Activated CD4-positive, alpha-beta T cell treated with anti-CD3 and anti-CD28 coated beads, Interleukin-2, amount 50 U/mL, for 48 hours (primary cell): ENCODE results near the gene HASPIN.
"Not testable (repeated sequence)": the region's sequence is repeated elsewhere in the genome, so short reads cannot be mapped to it uniquely, and the experiment has no call there.

Source experiments
- DNase-seq, 2 experiments: peaks; one replicate each; pipeline ENCODE4 v3.0.0-alpha.2; 2020

HASPIN gene

DNA sequence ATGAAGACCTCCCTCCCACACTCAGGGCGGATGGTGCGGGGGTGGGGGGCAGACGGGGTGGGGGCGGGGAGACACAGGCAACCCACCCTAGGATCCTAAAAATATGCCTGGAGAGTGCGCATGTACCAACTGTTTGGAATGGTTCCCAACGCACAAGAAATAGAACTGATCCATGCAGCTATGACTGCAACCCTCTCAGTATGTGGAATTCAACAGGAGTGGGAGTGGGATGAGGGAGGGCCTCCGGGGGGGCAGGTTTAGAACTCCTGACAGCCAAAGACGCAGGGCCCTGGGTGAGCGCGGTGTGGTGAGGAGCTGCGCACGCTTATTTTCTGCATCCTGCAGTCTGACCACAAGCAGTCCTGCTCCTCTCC, 26.6 kb upstream of the HASPIN start:
- DNase-seq, result no peak

DNA sequence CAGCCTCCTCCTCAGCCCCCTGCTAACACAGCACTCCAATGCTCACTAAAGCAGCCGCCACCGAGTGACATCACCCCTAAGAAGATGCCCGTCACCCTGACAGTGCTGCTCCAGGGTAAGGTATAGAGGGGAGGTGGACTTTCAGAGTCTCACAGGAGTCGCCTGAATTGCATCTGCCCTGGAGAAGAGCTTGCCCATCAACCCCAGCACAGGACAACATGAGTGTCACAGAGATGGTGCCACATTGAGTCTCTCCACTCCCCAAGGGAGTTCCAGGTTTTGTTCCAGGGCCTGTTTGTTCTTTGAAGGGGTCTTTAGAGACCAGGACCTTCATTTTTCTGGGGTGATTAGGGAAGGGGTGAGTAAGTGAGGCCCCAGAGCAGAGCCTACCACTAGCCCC, 25.6 kb upstream of the HASPIN start:
- DNase-seq, result no peak

DNA sequence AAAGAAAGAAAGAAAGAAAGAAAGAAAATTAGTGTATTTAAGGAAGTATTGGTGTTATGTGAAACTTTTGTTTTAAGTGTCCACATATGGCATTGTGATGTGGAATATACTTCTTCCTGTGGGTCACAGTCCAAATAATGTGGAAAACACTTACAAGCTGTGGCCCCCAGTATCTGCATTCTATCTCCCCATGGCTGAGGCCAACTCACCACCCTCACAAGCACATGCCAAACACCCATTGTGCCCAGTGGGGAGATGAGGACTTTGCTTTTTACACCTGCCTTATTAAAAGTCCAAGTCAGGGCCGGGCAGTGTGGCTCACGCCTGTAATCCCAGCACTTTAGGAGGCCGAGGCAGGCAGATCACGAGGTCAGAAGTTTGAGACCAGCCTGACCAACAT, 23.8 kb upstream of the HASPIN start:
- DNase-seq, result no peak

DNA sequence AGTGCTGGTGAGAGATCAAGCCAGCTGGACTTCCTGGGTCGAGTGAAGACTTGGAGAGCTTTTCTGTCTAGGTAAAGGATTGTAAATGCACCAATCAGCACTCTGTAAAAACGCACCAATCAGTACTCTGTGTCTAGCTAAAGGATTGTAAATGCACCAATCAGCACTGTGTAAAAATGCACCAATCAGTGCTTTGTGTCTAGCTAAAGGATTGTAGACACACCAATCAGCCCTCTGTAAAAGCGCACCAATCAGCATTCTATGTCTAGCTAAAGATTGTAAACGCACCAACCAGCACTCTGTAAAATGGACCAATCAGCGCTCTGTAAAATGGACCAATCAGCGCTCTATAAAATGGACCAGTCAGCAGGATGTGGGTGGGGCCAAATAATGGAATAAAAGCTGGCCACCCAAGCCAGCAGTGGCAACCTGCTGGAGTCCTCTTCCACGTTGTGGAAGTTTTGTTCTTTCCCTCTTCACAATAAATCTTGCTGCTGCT, 21.6 kb upstream of the HASPIN start:
- DNase-seq, result not testable (repeated sequence)

DNA sequence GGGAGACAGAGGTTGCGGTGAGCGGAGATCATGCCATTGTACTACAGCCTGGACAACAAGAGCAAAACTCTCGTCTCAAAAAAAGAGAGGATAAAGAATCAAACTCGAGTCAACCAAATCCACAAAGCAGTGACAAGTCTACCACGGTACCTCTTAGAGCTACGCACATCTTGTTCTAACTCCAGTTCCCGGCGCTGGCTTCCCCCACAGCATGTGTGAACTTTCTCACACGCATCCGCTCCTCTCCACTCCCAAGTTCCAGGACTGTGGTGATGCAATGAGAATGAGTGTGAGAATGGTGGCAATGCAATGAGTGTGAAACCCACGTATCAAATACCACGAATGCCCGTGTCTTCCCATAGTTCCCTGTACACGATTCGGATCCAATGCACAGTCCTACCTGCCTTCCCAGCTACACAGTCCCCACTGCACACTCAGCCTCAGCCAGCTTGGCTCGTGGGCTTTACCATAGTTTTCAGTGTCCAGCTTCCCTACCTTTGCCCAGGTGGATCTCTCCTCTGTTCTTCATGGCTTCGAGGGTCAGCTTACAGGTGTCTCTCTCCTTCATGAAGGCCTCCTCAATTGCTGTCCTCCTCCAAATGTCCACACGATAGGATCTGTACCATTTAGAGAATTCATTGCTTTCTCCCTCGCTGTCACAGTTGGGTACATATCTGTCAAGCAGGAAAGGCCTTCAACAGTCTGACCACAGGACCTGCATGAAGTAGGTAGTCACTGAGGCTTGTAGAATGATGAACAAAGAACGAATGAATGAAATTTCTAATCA, 18.6 kb upstream of the HASPIN start:
- no peak for DNase-seq

DNA sequence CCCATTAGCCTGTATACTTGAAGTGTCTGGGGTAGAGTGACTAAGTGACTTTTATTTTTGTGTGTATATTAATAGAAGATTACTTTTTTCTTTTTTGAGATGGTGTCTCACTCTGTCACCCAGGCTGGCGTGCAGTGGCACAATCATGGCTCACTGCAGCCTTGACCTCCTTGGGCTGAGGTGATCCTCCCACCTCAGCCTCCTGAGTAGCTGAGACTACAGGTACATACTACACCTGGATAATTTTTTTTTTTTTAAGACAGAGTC, 18.1 kb upstream of the HASPIN start:
- not testable (repeated sequence) for DNase-seq

DNA sequence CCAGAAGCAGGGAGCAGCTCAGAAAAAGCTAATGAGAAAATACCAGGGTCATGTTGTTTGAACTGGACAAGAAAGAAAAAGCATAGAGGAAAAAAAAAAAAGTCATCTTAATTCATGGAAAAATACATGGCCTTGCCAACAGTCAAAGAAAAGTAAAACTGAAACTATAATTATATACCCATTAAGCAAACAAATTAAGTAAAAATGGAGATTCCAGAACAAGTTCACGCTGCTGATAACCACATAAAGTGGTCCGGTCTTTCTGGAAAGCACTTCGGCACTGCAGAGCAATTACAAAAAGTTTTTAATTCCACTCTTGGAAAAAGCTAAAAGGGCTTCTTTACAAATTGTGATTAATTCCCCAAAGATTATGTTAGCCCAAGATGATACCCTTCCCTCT, 15.3 kb upstream of the HASPIN start:
- no peak for DNase-seq

DNA sequence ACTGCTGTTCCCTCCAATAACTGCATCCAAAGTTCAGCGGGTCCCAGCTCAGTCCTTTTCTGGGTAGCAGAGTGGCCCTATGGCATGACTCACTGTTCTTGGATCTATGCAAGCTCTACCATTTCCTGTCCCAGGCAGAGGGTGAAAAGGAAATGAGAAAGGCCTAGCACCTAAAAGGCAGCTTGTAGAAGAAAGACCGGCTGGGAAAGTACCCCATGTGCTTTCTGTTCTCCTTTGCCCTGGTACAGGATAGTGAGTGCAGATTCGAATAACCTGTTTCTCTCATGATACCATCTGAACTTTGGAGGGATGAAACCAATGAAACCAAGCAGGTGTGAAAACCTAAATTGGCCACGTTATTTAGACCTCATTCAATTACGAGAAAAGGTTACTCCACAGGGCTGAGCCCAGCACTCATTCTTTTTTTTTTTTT, 12.7 kb upstream of the HASPIN start:
- peak; percentile 61 to 74 for DNase-seq

DNA sequence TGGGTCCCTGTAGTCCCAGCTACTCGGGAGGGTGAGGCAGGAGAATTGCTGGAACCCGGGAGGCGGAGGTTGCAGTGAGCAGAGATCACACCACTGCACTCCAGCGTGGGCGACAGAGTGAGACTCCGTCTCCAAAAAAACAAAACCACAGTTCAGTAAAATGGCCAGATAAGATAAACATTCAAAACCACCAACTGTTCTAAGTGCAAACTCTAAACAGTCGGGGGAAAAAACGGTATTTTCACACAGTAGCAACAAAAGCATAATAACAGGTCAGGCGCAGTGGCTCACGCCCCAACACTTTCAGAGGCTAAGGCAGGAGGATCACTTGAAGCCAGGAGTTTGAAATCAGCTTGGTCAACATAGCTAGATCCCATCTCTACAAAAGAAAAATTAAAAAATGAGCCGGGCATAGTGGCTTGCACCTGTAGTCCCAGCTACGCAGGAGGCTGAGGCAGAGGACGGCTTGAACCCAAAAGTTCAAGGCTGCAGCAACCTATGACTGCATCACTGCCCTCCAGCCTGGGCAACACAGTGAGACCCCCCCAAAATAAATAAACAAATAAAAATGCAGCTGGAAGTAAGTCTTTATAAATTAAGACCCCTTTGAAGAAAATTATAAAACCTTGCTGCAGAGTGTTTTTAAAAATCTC, 10.8 kb upstream of the HASPIN start:
- peak; percentile 38 to 52 for DNase-seq

DNA sequence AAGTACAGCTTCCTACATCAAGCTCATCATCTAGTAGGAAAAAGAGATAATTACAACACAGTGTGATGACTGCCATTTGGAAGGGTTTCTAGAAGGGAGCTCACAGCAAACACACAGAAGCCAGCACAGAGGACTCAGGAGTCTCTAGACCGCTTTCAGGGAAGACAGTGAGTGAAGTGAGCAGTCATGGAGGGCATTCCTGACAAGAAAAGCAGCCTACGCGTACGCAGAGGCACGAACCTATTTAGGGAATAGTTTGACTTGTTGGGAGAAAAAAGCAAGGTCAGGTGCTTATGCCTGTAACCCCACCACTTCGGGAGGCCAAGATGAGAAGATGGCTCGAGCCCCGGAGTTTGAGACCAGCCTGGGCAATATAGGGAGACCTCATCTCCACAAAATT, 8.4 kb upstream of the HASPIN start:
- no peak for DNase-seq

DNA sequence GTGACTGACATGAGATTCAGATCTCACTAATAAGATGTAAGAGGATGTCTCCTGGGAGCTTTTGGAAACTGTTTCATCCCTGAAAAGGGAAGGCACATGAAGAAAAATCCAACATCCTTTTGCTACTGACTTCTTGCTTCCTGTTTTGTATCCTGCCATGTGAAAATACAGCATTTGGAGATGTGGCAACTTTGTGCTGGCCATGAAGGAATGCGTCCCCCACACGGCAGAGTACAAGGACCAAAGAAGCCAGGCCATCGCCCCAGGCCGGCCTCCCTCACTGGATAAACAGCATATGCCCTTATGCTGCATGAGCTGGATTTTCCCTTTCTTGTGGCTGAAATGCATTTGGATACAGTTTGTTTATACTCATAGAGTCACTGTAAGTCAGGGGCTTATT, 5.5 kb upstream of the HASPIN start:
- no peak for DNase-seq

DNA sequence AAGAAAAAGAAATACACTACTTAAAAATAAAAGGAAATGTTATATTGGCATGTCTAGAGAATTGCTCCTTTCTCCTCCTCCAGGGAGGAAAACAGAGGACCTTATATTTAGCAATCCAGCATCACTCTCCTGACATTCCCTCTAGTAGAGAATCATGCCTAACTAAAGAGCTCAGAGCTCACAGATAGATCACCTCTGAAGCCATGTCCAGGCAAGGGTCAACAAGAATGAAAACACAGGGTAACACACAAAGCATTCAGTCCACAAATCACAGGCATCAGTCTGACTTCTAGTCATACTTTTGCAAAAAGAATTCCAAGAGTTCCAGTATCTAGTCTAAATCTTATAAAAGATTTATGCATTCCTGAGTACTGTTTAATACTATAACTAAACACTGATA, 4.4 kb upstream of the HASPIN start:
- DNase-seq, result no peak

DNA sequence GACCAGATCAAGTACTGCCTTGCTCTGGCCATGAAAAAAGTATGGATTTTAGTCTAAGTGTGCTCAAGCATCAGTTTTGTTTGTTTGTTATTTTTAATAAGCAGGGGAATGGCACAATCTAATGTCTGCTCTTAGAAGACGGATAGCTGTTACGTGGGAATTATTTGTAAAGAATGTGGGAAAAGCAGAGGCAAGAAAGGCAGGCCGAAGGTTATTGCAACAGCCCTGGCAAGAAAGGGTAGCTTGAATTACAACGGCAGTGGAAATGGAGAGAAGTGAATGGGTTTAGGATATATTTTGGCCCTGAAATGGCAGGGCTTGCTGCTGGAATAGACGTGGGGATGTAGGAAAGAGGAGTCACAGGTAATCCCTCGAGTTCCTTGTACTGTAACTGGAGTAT, 987 bp upstream of the HASPIN start:
- no peak for DNase-seq

DNA sequence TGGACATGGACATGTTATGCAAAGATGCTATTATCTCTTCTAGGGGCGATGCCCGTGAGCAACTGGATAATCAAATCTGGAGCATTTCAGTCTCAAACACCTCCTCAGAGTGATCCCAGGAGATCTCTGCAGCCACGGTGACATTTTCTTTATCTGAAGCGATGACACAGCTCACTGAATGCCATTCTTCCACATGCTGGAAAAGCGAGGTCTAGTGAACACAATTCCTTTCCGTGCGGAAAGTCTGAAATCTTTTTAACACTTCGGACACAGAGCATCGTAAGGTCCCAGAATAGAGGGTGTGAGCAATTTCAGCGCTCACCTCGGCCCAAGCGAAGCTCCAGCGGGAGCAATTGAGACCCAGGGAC, 531 bp upstream of the HASPIN start:
- no peak for DNase-seq

DNA sequence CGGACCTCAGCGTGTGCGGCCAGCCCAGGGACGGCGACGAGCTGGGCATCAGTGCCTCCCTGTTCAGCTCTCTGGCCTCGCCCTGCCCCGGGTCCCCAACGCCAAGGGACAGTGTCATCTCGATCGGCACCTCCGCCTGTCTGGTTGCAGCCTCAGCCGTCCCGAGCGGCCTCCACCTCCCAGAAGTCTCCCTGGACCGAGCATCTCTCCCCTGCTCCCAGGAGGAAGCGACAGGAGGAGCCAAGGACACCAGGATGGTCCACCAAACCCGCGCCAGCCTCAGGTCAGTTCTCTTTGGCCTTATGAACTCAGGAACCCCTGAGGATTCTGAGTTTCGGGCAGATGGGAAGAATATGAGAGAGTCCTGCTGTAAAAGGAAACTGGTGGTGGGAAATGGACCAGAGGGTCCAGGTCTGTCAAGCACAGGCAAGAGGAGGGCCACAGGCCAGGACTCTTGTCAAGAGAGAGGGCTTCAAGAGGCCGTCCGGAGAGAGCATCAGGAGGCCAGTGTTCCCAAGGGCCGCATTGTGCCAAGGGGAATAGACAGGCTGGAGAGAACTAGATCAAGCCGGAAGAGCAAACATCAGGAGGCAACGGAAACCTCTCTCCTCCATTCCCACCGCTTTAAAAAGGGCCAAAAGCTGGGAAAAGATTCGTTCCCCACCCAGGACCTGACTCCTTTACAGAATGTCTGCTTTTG, 825 bp downstream of the HASPIN start:
- DNase-seq, result no peak

DNA sequence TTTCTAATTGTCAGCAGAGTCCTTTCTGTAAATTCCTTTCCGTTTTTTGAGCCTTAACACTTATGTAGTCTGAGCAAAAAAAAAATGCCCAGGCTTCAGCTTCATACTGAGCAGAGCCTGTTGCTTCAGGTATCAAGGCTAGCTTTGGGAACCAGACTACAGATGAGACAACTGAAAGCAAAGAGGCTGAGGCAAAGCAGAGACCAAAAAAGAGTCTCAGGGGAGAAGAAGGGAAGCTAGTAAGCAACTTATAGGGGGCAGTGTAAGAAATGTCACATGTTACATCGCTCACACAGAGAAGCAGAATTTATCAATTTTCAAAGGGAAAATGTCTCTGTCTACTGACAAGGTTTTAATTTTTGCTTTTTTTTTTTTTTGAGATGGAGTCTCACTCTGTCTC, 3.3 kb downstream of the HASPIN start:
- no peak for DNase-seq

DNA sequence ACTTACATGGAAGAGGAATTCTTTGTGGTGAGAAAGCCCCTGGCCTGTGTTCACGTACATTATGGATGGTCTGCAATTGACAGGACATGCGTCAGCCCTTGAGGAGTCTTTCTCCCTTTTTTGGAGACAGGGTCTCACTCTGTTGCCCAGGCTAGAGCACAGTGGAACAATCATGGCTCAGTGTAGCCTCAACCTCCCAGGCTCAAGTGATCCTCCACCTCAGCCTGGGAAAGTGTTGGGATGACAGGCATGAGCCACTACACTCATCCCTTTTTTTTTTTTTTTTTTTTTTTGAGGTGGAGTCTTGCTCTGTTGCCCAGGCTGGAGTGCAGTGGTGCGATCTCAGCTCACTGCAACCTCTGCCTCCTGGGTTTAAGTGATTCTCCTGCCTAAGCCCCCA, 4.4 kb downstream of the HASPIN start:
- DNase-seq, result not testable (repeated sequence)

DNA sequence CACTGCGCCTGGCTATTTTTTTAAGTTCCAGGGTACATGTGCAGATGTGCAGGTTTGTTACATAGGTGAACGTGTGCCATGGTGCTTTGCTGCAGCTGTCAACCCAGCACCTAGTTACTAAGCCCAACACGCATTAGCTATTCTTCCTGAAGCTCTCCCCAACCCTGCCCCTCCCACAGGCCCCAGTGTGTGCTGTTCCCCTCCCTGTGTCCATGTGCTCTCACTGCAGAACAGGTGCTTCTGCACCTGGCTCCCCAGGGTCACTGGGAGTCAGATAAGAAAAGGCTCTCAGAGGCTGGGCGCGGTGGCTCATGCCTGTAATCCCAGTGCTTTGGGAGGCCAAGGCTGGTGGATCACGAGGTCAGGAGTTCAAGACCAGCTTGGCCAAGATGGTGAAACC, 6.2 kb downstream of the HASPIN start:
- DNase-seq, result no peak

DNA sequence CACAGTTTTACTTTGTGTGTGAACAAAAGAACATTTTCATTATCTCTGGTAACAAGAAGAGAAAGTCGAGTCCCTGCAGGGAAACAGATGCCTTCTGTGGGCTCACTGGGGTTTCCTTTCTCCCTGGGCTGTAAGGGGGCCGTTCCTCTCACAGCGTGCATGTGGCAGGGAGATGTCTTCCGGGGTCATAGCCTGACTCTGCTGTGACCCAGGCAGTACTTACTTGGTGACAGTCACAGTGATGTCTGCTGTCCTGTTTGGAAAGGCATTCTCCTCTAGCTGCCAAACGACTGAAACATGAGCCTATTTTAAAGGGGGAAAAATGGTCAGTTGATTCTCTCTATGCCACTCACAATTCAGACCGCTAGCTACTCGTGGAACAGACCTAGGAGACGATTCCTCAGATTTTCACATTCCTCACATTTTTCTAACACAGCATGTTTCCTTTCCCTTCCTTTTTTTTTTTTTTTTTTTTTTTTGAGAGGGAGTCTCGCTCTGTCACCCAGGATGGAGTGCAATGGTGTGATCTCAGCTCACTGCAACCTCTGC, 7.3 kb downstream of the HASPIN start:
- no peak for DNase-seq

DNA sequence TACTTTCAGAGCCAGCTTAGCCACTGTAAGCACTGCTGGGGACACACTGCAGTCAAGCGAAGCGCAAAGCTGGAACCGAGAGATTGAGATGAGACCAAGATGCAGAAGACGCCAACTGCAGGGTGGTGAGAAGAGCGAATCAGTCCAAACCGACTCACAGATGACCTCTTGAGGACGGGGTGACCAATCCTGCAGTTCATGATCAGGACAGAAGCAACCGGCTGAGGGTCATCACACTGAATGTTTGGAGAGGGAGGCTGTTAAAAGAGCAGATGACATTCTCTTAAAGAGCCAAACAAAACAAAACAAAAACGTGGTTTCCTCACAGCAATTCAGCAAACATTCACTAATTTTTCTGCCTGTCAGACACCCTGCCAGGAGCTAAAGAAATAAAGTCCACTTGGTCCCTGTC, 8.5 kb downstream of the HASPIN start:
- no peak for DNase-seq

DNA sequence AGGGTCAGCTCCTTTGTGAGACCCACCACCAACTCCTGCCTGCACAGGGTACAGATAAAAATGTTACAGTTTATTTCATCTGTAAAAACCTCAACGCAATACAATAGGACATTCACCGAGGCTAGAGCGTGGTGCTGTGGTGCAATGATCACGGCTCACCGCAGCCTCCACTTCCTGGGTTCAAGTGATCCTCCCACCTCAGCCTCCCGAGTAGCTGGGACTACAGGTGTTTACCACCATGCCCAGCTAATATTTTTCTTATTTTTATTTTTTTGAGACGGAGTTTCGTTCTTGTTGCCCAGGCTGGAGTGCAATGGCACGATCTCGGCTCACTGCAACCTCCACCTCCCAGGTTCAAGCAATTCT, 11.2 kb downstream of the HASPIN start:
- DNase-seq, result not testable (repeated sequence)

DNA sequence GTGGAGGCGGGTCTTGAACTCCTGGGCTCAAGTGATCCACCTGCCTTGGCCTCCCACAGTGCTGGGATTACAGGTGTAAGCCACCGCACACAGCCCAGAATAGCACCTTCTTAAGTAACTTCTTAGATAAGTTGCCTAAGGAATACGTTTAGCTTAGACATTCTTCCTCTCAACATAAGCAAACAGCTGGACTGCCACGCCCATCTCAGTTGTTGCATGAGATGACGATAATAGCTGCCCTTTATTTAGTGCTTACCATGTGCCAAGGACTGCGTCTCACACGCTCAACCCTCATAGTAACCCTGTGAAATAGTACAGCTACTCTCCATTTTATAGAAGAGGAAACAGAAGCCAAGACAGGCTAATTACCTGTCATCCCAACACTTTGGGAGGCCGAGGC, 11.8 kb downstream of the HASPIN start:
- no peak for DNase-seq

DNA sequence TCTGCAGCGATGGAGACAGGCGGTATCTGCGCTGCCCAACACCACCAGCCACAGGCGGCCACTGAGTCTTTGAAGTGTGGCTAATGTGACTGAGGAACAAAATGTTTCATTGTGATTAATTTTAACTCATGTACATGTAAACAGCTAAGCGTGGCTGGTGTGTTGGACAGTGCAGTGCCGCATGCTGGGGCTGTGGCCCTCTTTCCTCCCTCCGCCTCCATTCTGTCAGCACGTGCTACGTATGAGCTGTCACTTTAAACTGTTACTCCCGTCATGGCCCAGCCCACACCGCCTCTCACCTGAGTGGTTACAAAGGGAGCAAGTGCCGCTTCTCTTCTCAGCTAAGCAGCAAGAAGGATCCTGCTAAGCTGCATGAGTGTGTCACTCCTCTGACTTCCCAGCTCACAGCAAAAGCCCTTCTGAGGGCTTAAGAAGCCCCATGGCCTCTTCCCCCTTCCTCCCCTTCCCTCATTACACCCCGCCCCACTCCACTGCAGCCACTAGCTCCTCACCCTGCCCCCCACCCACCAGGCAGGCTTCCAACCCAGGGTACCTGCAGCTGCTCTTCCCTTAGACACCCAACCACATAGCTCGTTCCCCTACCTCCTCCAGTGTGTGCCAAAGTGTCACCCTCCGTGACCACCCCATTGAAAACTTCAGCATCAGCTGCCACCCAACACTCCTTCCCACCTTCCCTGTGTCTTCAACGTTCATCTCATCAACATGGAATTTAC, 15.0 kb downstream of the HASPIN start:
- peak; percentile 65 to 74 for DNase-seq
